ENCODE data around the gene KCNK17. TPM values are rescaled to one million over a fixed set of nuclear protein-coding genes. Genes with fewer than 3 reads are reported as not detected.

The KCNK17 gene
- total RNA-seq, 1 experiment from 2014 or later = not detected

DNA sequence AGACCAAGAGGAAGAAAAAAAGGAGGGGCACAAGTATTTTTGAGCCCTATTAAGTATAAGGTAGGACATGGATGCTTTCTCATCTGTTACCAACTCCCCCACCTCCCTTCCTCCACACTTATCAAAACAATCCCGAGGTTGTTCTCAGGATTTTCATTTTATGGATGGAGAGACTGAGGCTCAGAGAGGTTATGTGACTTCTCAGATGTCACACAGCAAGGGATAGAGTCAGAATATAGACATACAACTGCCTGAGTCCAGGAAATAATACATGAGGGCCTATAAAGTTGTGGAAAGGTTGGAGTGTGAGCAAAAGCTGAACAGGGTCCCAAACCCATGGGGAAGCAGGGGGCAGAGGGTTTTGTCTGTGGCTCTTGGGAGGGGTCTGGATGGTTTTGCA is 19.3 kb downstream of the KCNK17 start:
- Mint-ChIP-seq H3K36me3 (ENCODE audit: insufficient read depth, unreplicated experiment) (no peaks in the 10 kb centered on the region), H3K4me3 (ENCODE audit: low read depth, unreplicated experiment) (no peak overlapping the region), H3K27ac (ENCODE audit: unreplicated experiment) (no peak overlapping the region), H3K9me3 (ENCODE audit: low read depth, unreplicated experiment) (peaks cover 3% of the 10 kb centered on the region), H3K27me3 (ENCODE audit: unreplicated experiment) (no peaks in the 10 kb centered on the region), H3K4me1 (ENCODE audit: low read depth, unreplicated experiment) (peaks cover 49% of the 10 kb centered on the region)
- CTCF ChIA-PET = interaction anchor here (0.7 kb wide), 1 partner anchor 26 kb away, joined by 3 read pairs; no protein-coding TSS in a partner anchor
- TF ChIP-seq, protein P1, sequence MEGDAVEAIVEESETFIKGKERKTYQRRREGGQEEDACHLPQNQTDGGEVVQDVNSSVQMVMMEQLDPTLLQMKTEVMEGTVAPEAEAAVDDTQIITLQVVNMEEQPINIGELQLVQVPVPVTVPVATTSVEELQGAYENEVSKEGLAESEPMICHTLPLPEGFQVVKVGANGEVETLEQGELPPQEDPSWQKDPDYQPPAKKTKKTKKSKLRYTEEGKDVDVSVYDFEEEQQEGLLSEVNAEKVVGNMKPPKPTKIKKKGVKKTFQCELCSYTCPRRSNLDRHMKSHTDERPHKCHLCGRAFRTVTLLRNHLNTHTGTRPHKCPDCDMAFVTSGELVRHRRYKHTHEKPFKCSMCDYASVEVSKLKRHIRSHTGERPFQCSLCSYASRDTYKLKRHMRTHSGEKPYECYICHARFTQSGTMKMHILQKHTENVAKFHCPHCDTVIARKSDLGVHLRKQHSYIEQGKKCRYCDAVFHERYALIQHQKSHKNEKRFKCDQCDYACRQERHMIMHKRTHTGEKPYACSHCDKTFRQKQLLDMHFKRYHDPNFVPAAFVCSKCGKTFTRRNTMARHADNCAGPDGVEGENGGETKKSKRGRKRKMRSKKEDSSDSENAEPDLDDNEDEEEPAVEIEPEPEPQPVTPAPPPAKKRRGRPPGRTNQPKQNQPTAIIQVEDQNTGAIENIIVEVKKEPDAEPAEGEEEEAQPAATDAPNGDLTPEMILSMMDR (IDR thresholded peaks at IDR 0.05; ENCODE audit: unreplicated experiment) = no peak
- no TSS peak for BruUV-seq (replicated peaks)
- intact Hi-C loops (cut with micrococcal nuclease; ENCODE audit: unreplicated experiment) = no loop called here
- DNase-seq = no peak

DNA sequence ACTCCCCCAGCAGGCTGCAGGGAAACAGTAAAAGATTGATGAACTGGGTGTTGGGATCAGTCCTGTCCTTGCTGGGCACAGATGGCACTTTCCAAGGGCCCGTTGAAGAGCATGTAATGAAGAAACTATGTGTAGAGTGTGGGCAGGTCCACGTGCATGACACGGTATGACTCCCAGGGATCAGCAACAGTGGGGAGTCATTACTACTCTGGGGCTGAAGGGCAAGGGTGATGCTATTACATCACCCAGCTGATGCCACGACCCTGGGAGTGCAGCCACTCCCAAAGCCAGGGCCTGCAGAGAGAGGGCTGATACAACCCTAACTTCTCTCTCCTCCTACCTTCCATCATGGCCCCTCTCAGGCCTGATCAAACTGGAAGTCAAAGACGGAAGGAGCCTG is 20.1 kb downstream of the KCNK17 start:
- no peaks in the 10 kb centered on the region for H3K36me3 Mint-ChIP-seq (ENCODE audit: insufficient read depth, unreplicated experiment)
- no peak overlapping the region for H3K4me3 Mint-ChIP-seq (ENCODE audit: low read depth, unreplicated experiment)
- DNase-seq = no peak
- H3K27me3 Mint-ChIP-seq (ENCODE audit: unreplicated experiment) = no peaks in the 10 kb centered on the region
- intact Hi-C loops (cut with micrococcal nuclease; ENCODE audit: unreplicated experiment) = no loop called here
- no TSS peak for BruUV-seq (replicated peaks)
- CTCF ChIA-PET = no interaction called here
- TF ChIP-seq, protein P1 (IDR thresholded peaks at IDR 0.05; ENCODE audit: unreplicated experiment) = no peak
- no peak overlapping the region for H3K27ac Mint-ChIP-seq (ENCODE audit: unreplicated experiment)
- peaks cover 3% of the 10 kb centered on the region for H3K9me3 Mint-ChIP-seq (ENCODE audit: low read depth, unreplicated experiment)
- peaks cover 49% of the 10 kb centered on the region for H3K4me1 Mint-ChIP-seq (ENCODE audit: low read depth, unreplicated experiment)

DNA sequence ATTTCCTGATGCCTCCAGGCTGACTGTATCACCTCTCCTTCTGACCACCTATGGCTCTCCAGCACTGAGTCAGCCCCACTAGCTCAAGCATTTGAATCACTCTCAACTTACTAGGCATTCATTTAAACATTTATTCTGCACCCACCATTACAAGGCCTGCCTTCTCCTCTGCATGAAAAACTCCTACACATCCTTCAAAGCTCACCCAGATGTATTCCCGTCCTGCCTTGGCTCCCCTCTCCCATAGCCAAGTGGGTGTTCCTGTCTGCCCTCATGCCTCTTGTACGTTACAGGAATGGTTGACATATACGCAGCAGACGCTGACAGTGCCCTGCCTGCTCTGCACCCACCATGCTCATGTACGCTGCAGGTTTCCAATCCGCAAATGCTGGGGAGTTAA is 21.6 kb downstream of the KCNK17 start:
- H3K36me3 Mint-ChIP-seq (ENCODE audit: insufficient read depth, unreplicated experiment) = no peaks in the 10 kb centered on the region
- intact Hi-C loops (cut with micrococcal nuclease; ENCODE audit: unreplicated experiment) = no loop called here
- H3K4me1 Mint-ChIP-seq (ENCODE audit: low read depth, unreplicated experiment) = peaks cover 48% of the 10 kb centered on the region
- no peak for DNase-seq
- no peak overlapping the region for H3K4me3 Mint-ChIP-seq (ENCODE audit: low read depth, unreplicated experiment)
- CTCF ChIA-PET = interaction anchor here (1.3 kb wide), 1 partner anchor 10 kb away, joined by 3 read pairs; no protein-coding TSS in a partner anchor
- peak overlapping the region; percentile 25 for H3K27ac Mint-ChIP-seq (ENCODE audit: unreplicated experiment)
- no peaks in the 10 kb centered on the region for H3K27me3 Mint-ChIP-seq (ENCODE audit: unreplicated experiment)
- peaks cover 3% of the 10 kb centered on the region for H3K9me3 Mint-ChIP-seq (ENCODE audit: low read depth, unreplicated experiment)
- TF ChIP-seq, protein P1 (IDR thresholded peaks at IDR 0.05; ENCODE audit: unreplicated experiment) = no peak
- BruUV-seq (replicated peaks) = no TSS peak

DNA sequence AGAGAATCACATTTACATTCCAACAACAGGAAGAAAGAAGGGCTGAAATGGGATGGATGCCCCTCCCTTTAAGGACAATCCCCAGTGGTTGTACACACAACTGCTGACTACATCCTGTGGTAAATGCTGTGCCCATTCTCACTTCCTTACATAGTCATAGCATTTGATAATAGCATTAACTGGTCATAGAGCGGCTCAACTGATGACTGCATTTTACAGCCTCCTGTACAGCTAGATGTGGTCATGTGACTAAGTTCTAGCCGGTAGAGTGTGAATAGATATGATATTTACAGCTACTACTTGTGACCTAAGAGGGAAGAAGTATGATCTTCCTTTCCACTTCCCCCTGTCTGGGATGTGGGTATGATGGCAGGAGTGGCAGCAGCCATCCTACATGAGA is 24.7 kb downstream of the KCNK17 start:
- Mint-ChIP-seq H3K4me1 (ENCODE audit: low read depth, unreplicated experiment) (peaks cover 18% of the 10 kb centered on the region), H3K36me3 (ENCODE audit: insufficient read depth, unreplicated experiment) (no peaks in the 10 kb centered on the region), H3K4me3 (ENCODE audit: low read depth, unreplicated experiment) (no peak overlapping the region), H3K27me3 (ENCODE audit: unreplicated experiment) (no peaks in the 10 kb centered on the region), H3K9me3 (ENCODE audit: low read depth, unreplicated experiment) (peaks cover 3% of the 10 kb centered on the region), H3K27ac (ENCODE audit: unreplicated experiment) (no peak overlapping the region)
- BruUV-seq (replicated peaks) = no TSS peak
- no peak for DNase-seq
- CTCF ChIA-PET = no interaction called here
- intact Hi-C loops (cut with micrococcal nuclease; ENCODE audit: unreplicated experiment) = no loop called here
- TF ChIP-seq, protein P1 (IDR thresholded peaks at IDR 0.05; ENCODE audit: unreplicated experiment) = no peak
